K562 (cell line): ENCODE data around the gene DNAJB14. TPM values are rescaled to one million over a fixed set of nuclear protein-coding genes. Genes with fewer than 3 reads are reported as not detected.
A peak's percentile ranks its signal among the peaks of the same experiment; 100 is the strongest.

Experiments
- SMARCC2 ChIP-seq: fragments of 450-650 bp; IDR thresholded peaks from 2 replicates; pipeline ENCODE4 v1.6.1; 2017; ENCODE audit warnings: antibody characterized with exemption, moderate library complexity, mild to moderate bottlenecking, low read depth
- ZBTB40 ChIP-seq, 2 experiments: fragments of 450-650 bp in 1 of 2; sonication (generic) in 1 of 2; formaldehyde crosslinking in 1 of 2; IDR thresholded peaks; 2 replicates each; pipeline versions ENCODE4 v1.7.1 to v1.9.0; 2016 to 2022; ENCODE audit warnings: inconsistent platforms in 1 of 2, mild to moderate bottlenecking in 1 of 2, missing genetic modification reagents in 1 of 2
- ZNF146 ChIP-seq: IDR thresholded peaks from one replicate; pipeline ENCODE4 v1.6.1; 2018; ENCODE audit warnings: missing compliant biosample characterization; ENCODE audit not compliant: unreplicated experiment
- polyA plus RNA-seq, 8 experiments: library from polyadenylated mRNA; depleted of rRNA in 4 of 8; stranded (reverse) in 5 of 8; unstranded in 3 of 8; fragments of >200 nt; fragmentation: Nextera tagmentation in 2 of 8; fragmentation: Illumina TruSeq in 1 of 8; extraction: Ambion mirVana in 2 of 8; extraction: Trizol in 1 of 8; gene quantifications; 2 replicates each; pipeline versions ENCODE4 v1.2.1 to v1.2.3, GENCODE V29; 2011 to 2014; ENCODE audit warnings: inconsistent platforms in 1 of 8, missing spikeins in 1 of 8
- total RNA-seq, 7 experiments: library from RNA; depleted of rRNA in 6 of 7; stranded (reverse); fragments of >200 nt in 6 of 7; fragmentation: Illumina TruSeq in 2 of 7; extraction: Trizol in 2 of 7; gene quantifications; 2 replicates each; pipeline versions ENCODE4 v1.2.1 to v1.2.3, GENCODE V29; 2011 to 2021; ENCODE audit warnings: low replicate concordance in 1 of 7

The DNAJB14 gene
- total and polyA plus RNA-seq, 9 of the 15 experiments (the other 6 are each of a cell fraction or from before 2014, with no cell fraction given) = 5.5 to 28.0 (median 12.7) TPM

- TF ChIP-seq ZBTB40 (IDR thresholded peaks at IDR 0.05) (0 out of 2 replicates have a peak, but pooled peaks have one; percentile 41), ZBTB40 (CRISPR knock-in tag; IDR thresholded peaks at IDR 0.05) (no peak), SMARCC2 (0 out of 2 replicates have a peak, but pooled peaks have one; percentile 6), ZNF146 (CRISPR knock-in tag) (no peak)
Measured at GRCh38 chr4:99950913-99951254, 4.5 kb upstream of the DNAJB14 start (continued).
